ENCODE results near the gene HMGXB4.

DNA sequence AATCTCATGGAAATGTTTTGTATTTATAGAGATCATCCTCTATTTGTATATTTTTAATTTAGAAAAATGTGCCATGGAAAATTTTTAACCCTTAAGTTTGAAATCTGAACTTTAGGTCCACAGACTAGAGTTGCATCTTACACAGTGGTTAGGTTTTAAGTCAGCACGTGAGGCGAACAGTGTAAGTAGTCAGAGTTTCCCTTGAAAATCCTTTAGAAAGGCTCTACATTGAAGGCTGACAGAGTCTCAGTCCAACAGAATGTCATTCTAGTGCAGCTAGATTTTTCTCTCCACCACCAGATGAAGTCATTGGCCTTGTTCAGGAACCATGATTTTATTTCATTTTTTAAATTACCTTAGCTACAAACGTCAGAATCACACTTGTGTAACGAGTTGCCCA is 18.7 kb downstream of the HMGXB4 start:
- TF ChIP-seq, protein P1, sequence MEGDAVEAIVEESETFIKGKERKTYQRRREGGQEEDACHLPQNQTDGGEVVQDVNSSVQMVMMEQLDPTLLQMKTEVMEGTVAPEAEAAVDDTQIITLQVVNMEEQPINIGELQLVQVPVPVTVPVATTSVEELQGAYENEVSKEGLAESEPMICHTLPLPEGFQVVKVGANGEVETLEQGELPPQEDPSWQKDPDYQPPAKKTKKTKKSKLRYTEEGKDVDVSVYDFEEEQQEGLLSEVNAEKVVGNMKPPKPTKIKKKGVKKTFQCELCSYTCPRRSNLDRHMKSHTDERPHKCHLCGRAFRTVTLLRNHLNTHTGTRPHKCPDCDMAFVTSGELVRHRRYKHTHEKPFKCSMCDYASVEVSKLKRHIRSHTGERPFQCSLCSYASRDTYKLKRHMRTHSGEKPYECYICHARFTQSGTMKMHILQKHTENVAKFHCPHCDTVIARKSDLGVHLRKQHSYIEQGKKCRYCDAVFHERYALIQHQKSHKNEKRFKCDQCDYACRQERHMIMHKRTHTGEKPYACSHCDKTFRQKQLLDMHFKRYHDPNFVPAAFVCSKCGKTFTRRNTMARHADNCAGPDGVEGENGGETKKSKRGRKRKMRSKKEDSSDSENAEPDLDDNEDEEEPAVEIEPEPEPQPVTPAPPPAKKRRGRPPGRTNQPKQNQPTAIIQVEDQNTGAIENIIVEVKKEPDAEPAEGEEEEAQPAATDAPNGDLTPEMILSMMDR (IDR thresholded peaks at IDR 0.05; ENCODE audit: low read length): no peak
- TF ChIP-seq EZH2 (IDR thresholded peaks at IDR 0.05; ENCODE audit: borderline replicate concordance, low read length): no peak

All from OCI-LY1 (cell line).